Transverse colon (tissue), 4 donors: Measurements from ENCODE around the gene SLC22A4. TPM values are rescaled to one million over a fixed set of nuclear protein-coding genes. Genes with fewer than 3 reads are reported as not detected.

Experiments
- DNase-seq: peaks from one replicate; pipeline ENCODE4 v3.0.0-alpha.2; 2019
- H3K27ac ChIP-seq, 4 donors: fragments of 200-600 bp; sonication (generic); 2 replicates each; pipeline ENCODE4 v1.5.1; 2016 to 2018; ENCODE audit warnings: inconsistent platforms in 4 of 4
- H3K27me3 ChIP-seq: fragments of 200-600 bp; sonication (generic); 2 replicates; pipeline ENCODE4 v1.5.1; 2017; ENCODE audit warnings: inconsistent platforms
- H3K36me3 ChIP-seq, 4 donors: fragments of 200-600 bp; sonication (generic); 2 replicates each; pipeline ENCODE4 v1.5.1; 2017 to 2019; ENCODE audit warnings: inconsistent platforms in 4 of 4
- H3K4me1 ChIP-seq, 4 donors: fragments of 200-600 bp; sonication (generic); 2 replicates each; pipeline ENCODE4 v1.5.1; 2017 to 2020; ENCODE audit warnings: inconsistent platforms in 4 of 4
- H3K4me3 ChIP-seq, 4 donors: fragments of 200-600 bp; sonication (generic); 1 replicate in 1 of 4; 2 replicates in 3 of 4; pipeline versions ENCODE4 v1.5.1 to v1.6.1; 2017 to 2019; ENCODE audit warnings: inconsistent platforms in 4 of 4
- H3K9me3 ChIP-seq, 2 donors: fragments of 200-600 bp; sonication (generic); 2 replicates each; pipeline ENCODE4 v1.5.1; 2017 to 2019; ENCODE audit warnings: inconsistent platforms in 2 of 2
- EP300 ChIP-seq: sonication (generic); formaldehyde crosslinking; IDR thresholded peaks from one replicate; pipeline ENCODE4 v1.6.1; 2017; ENCODE audit warnings: antibody characterized with exemption, low read depth
- POLR2A ChIP-seq: fragments of 450-650 bp; IDR thresholded peaks from one replicate; pipeline ENCODE4 v1.6.1; 2016; ENCODE audit warnings: antibody characterized with exemption, mild to moderate bottlenecking, moderate library complexity
- POLR2AphosphoS5 ChIP-seq, 3 donors: sonication (generic); formaldehyde crosslinking; IDR thresholded peaks; one replicate each; pipeline ENCODE4 v1.6.1; 2016; ENCODE audit warnings: antibody characterized with exemption in 3 of 3
- WGBS, 2 donors: methylation state at CpG; one replicate each; pipeline ENCODE4 v1.1.5; 2018; ENCODE audit warnings: low coverage in 1 of 2; 5-methylcytosine and 5-hydroxymethylcytosine counted together
- in situ Hi-C, 4 donors: fragments of 200-750 bp; cut with MboI; loops; one replicate each; pipeline versions ENCODE4 v1.15.0 to v1.15.1; 2017; ENCODE audit warnings: low sequenced_read_pairs in 3 of 4, low pct_ligation_motif_present in 1 of 4, low pct_unique_long_range_greater_than_20kb in 1 of 4
- intact Hi-C: fragments of 100-400 bp; cut with DNase I; formaldehyde crosslinking; loops from one replicate; pipeline ENCODE4 v1.15.1; 2023; ENCODE audit warnings: low total_unique reads
- total RNA-seq, 4 donors: library from RNA; depleted of rRNA; stranded (reverse); fragments of >200 nt; gene quantifications; one replicate each; pipeline ENCODE4 v1.1.0, GENCODE V29; 2016
- TF ChIP-seq, protein P1 (sequence below), 5 experiments: fragments of 200-600 bp in 3 of 5; fragments of 450-650 bp in 2 of 5; sonication (generic) in 3 of 5; IDR thresholded peaks; 1 replicate in 2 of 5; 2 replicates in 3 of 5; pipeline ENCODE4 v1.5.1; 2016 to 2017; ENCODE audit warnings: antibody characterized with exemption in 5 of 5, inconsistent platforms in 3 of 5, mild to moderate bottlenecking in 2 of 5, moderate library complexity in 1 of 5

The SLC22A4 gene
- total RNA-seq, 4 donors from 2014 or later, result 1.6 to 48.3 (median 14.5) TPM; not detected in 1

DNA sequence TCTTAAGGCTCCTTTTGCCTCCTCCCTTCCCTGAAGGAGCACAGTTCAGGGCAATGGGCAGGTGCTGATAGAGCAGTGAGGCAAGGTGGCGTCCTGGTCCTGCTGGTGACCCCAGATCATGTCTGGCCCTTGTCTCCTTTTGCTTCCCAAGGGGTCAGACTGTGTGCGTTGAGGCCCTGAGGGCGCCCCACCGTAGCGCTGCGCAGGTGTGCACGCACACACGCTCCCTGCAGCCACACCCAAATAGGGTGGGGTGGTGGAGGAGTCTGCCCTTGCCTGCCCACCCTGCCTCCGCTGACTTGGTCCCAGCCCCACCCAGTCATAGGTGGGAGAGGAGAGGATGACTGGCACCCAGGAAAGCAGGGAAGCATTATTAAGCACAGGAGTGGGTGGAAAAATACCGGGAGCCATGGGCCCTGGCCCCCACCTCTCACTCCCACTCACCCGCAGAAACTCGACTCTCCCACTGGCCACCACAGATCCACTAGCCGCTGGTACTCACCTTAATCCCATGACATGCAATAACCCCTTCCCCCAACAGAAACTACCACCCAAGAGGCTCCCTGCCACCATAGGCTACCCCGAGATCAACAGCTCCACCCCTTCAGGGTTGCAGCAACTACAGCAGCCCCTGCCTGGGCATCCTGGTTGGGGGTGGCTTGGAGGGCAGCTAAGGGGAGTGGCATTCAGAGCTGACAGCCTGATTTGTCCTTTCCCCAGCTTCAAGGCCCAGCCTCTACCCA, 20.0 kb upstream of the SLC22A4 start:
- no peaks in the 10 kb centered on the region for H3K9me3 ChIP-seq
- H3K36me3 ChIP-seq, result no peaks in the 10 kb centered on the region
- no peak for TF ChIP-seq POLR2A
- TF ChIP-seq POLR2AphosphoS5 (IDR thresholded peaks at IDR 0.05), result peak in 1 of 3 donors; percentile 25
- TF ChIP-seq, protein P1, sequence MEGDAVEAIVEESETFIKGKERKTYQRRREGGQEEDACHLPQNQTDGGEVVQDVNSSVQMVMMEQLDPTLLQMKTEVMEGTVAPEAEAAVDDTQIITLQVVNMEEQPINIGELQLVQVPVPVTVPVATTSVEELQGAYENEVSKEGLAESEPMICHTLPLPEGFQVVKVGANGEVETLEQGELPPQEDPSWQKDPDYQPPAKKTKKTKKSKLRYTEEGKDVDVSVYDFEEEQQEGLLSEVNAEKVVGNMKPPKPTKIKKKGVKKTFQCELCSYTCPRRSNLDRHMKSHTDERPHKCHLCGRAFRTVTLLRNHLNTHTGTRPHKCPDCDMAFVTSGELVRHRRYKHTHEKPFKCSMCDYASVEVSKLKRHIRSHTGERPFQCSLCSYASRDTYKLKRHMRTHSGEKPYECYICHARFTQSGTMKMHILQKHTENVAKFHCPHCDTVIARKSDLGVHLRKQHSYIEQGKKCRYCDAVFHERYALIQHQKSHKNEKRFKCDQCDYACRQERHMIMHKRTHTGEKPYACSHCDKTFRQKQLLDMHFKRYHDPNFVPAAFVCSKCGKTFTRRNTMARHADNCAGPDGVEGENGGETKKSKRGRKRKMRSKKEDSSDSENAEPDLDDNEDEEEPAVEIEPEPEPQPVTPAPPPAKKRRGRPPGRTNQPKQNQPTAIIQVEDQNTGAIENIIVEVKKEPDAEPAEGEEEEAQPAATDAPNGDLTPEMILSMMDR (IDR thresholded peaks at IDR 0.05), result no peak
- TF ChIP-seq EP300, result no peak
- no peaks in the 10 kb centered on the region for H3K27me3 ChIP-seq
- no peak overlapping the region for H3K4me3 ChIP-seq
- peak overlapping the region in 3 of 4 donors; percentile 24 to 60 (median 55) for H3K27ac ChIP-seq
- WGBS, 2 donors, result 58% methylated on average over 14 of the region's 14 CpGs; no CpG with 5 or more reads in 1 of the 2 donors
- in situ Hi-C loops, result loop anchor here in 1 of 4 donors (25.0 kb wide), 1 partner anchor 263 kb away; the partner anchor contains the start of gene IL5
- peak; percentile 65 for DNase-seq
- H3K4me1 ChIP-seq, result peaks cover 3 to 57% (median 29%) of the 10 kb centered on the region in 4 donors
- intact Hi-C loops, result no loop called here

DNA sequence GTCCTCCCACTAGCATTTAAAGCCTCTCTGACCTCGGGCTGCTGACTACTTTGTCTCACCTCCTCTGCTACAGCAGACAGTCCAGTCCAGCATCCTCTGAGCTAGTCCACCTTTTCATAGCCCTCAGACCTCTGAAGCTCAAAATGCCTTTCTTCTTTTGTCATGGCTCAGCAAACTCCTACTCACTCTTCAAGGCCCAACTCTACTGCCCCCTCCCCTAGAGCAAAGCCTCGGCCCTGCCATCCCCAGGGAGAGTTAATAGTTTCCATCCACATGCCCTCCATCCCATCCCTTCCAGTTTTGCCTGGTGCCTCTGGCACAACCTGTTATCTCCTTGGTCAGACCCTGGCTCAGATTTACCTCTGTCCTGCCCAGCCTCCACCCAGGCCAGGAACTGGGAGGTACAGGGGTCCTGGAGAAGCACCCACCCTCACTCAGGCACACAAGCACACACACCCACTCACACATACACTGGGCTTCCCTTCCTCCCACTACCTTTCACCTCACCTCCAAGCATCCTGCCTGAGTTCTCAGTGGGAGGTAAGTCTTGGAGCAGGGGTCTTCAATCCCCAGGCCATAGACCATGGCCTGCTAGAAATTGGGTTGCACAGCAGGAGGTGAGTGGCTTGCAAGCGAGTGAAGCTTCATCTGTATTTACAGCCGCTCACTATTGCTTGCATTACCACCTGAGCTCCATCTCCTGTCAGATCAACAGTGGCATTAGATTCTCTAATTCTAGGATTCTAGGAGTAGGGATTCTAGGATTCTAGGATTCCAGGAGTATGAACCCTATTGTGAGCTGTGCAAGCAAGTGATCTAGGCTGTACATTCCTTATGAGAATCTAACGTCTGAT, 18.6 kb upstream of the SLC22A4 start:
- intact Hi-C loops, result no loop called here
- TF ChIP-seq EP300 (no peak), POLR2A (no peak), POLR2AphosphoS5 (IDR thresholded peaks at IDR 0.05) (no peak)
- TF ChIP-seq, protein P1 (IDR thresholded peaks at IDR 0.05), result no peak
- Histone ChIP-seq H3K9me3 (no peaks in the 10 kb centered on the region), H3K27ac (no peak overlapping the region), H3K4me1 (peaks cover 2 to 52% (median 29%) of the 10 kb centered on the region in 4 donors), H3K4me3 (no peak overlapping the region), H3K27me3 (no peaks in the 10 kb centered on the region), H3K36me3 (no peaks in the 10 kb centered on the region)
- 83 to 100% methylated on average over 2 to 5 of the region's 5 CpGs for WGBS, 2 donors
- in situ Hi-C loops, result no loop called here
- DNase-seq, result no peak

DNA sequence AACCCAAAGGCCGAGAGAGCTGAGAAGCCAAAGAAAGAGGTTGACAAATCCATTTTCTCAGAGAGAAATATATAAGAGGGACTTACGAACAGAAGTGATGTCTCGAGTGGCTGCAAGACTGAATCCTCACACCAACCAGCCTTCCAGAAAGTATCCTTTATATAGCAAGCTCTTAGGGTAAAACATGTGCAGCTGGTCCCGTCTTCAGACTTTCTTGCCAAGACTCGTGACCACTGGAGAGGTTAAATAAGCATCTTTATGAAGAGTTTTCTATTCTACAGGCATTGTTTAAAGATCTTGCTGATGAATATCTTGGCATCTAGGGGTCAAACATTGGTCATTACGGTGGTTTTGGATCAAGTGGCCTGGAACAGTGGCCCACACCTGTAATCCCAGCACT, 16.9 kb upstream of the SLC22A4 start:
- TF ChIP-seq POLR2AphosphoS5 (IDR thresholded peaks at IDR 0.05) (no peak), POLR2A (no peak), EP300 (no peak)
- TF ChIP-seq, protein P1 (IDR thresholded peaks at IDR 0.05), result no peak
- Histone ChIP-seq H3K27me3 (no peaks in the 10 kb centered on the region), H3K27ac (peak overlapping the region; percentile 9 to 73 (median 56)), H3K9me3 (no peaks in the 10 kb centered on the region), H3K36me3 (no peaks in the 10 kb centered on the region), H3K4me3 (no peak overlapping the region), H3K4me1 (peaks cover 2 to 52% (median 29%) of the 10 kb centered on the region in 4 donors)
- in situ Hi-C loops, result no loop called here
- WGBS, 2 donors, result 71 to 75% methylated on average over 4 to 6 of the region's 6 CpGs
- intact Hi-C loops, result no loop called here
- DNase-seq, result no peak
